Ectodermal cell (in vitro differentiated cells): ENCODE results near the gene DNAJC22.

ENCODE experiments used
- H3K27ac ChIP-seq: 2 replicates; pipeline ENCODE4 v1.7.0; 2013; ENCODE audit warnings: mild to moderate bottlenecking, low read depth, low read length; ENCODE audit not compliant: insufficient read depth, poor library complexity, severe bottlenecking
- H3K27me3 ChIP-seq: 2 replicates; pipeline ENCODE4 v1.7.0; 2013; ENCODE audit warnings: mild to moderate bottlenecking, low read length; ENCODE audit not compliant: insufficient read depth, control insufficient read depth, poor library complexity, severe bottlenecking
- H3K36me3 ChIP-seq: one replicate; pipeline ENCODE4 v1.7.0; 2013; ENCODE audit warnings: low read length; ENCODE audit not compliant: control insufficient read depth, insufficient read depth
- H3K4me1 ChIP-seq: one replicate; pipeline ENCODE4 v1.7.0; 2013; ENCODE audit warnings: low read length; ENCODE audit not compliant: control insufficient read depth, insufficient read depth
- H3K4me3 ChIP-seq: 2 replicates; pipeline ENCODE4 v1.7.0; 2013; ENCODE audit warnings: low read depth, low read length, control low read depth; ENCODE audit not compliant: insufficient read depth
- H3K9me3 ChIP-seq: 2 replicates; pipeline ENCODE4 v1.7.0; 2013; ENCODE audit warnings: mild to moderate bottlenecking, low read length, moderate library complexity; ENCODE audit not compliant: control insufficient read depth
- WGBS, 2 experiments: methylation state at CpG; one replicate each; pipeline ENCODE4 v1.1.7; 2013; ENCODE audit warnings: missing lambda C conversion rate in 2 of 2; 5-methylcytosine and 5-hydroxymethylcytosine counted together

Gene DNAJC22

DNA sequence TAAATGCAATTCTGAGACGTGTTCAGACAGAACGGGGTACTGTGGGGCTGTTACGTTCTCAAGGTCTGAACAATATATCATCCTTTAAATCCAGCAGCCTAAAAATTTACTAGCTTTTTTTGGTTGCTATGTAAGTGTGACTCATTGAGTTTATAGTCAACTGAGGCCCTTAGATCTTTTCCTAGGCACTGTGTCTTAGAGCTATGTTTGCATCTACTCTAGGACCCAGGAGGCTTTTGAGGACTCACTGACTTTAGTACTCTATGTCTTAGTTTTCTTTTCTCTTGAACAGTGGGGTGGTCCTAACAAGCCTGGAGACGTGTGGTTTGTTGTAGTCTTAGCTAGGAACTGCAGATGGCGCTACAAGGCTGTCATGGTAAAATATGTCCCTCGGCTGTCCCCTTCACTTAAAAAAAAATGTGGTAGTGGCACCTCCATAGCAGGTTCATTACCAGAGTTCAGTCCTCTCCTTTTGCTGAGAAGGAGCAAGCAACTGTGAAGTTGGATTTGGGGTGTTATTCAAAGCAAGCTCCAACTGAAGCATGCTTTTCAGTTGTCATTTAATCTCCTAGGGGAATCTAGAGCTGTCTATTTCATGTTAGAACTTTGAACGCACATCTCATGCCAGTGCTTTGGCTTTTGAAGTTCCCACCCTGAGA, 11.9 kb downstream of the DNAJC22 start:
- H3K4me3 ChIP-seq, result no peak overlapping the region
- H3K9me3 ChIP-seq, result no peaks in the 10 kb centered on the region
- H3K4me1 ChIP-seq, result no peaks in the 10 kb centered on the region
- 40 to 43% methylated on average over 7 of the region's 7 CpGs for WGBS, 2 experiments
- no peak overlapping the region for H3K27ac ChIP-seq
- H3K27me3 ChIP-seq, result peaks cover 9% of the 10 kb centered on the region
- no peaks in the 10 kb centered on the region for H3K36me3 ChIP-seq

DNA sequence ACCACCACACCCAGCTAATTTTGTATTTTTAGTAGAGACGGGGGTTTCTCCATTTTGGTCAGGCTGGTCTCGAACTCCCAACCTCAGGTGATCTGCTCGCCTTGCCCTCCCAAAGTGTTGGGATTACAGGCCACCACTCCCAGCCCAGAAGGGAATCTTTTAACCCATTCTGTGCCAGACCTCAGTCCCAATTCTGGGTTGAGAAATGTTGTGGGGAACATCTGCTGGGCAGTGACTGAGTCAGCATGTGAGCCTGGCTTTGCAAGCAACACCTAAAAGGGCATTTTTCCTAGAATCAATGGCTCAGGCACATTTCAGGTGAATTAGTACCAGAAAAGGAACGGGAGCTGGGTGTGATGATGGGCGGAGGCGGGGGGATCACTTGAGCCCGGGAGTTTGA, 13.0 kb downstream of the DNAJC22 start:
- no peak overlapping the region for H3K4me3 ChIP-seq
- whole genome bisulfite sequencing, 2 experiments, result 77 to 78% methylated on average over 7 of the region's 7 CpGs
- no peaks in the 10 kb centered on the region for H3K36me3 ChIP-seq
- H3K27ac ChIP-seq, result no peak overlapping the region
- H3K27me3 ChIP-seq, result peaks cover 2% of the 10 kb centered on the region
- H3K4me1 ChIP-seq, result no peaks in the 10 kb centered on the region
- no peaks in the 10 kb centered on the region for H3K9me3 ChIP-seq

DNA sequence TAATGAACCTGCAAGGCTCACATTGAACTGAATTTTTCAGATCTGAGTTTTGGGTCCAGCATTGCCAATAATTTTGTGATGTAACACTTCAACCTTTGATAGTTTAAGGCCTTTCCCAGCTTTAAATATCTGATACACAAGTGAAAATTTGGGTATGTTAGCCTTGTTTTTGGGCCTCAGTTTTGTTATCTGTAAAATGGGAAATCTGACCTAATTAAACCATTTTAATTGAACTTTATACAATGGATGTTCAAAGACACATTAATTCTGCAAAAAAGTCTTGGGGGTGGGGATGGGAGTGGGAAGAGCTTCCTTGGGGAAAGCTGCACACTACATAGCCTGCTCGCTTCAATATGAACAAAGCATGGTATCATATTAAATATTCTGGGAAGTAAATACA, 15.4 kb downstream of the DNAJC22 start:
- no peak overlapping the region for H3K4me3 ChIP-seq
- H3K27ac ChIP-seq, result no peak overlapping the region
- H3K9me3 ChIP-seq, result no peaks in the 10 kb centered on the region
- WGBS, 2 experiments, result 100% methylated on average over 1 of the region's 1 CpG
- no peaks in the 10 kb centered on the region for H3K4me1 ChIP-seq
- H3K27me3 ChIP-seq, result no peaks in the 10 kb centered on the region
- no peaks in the 10 kb centered on the region for H3K36me3 ChIP-seq

DNA sequence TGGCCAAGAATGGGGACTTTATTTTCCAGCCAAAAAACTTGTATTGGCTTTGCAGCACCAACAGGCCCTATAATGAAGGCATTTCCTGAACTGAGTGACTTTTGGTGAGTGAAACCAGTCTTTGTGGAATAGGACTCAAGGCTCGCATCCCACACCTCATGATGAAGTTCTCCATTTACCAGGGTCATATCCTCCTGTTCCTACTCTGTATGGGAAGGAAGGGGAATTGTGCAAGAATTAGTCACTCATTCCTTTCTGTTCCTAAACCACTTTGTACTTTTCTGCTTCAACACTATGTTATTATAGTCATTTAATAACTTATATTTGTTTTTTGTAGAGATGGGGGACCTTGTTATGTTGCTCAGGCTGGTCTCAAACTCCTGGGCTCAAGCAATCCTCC, 18.3 kb downstream of the DNAJC22 start:
- H3K36me3 ChIP-seq, result no peaks in the 10 kb centered on the region
- no peaks in the 10 kb centered on the region for H3K9me3 ChIP-seq
- 100% methylated on average over 1 of the region's 1 CpG; no CpG with 5 or more reads in 1 of the 2 experiments for whole genome bisulfite sequencing, 2 experiments
- H3K27ac ChIP-seq, result no peak overlapping the region
- H3K4me1 ChIP-seq, result no peaks in the 10 kb centered on the region
- H3K4me3 ChIP-seq, result no peak overlapping the region
- no peaks in the 10 kb centered on the region for H3K27me3 ChIP-seq

DNA sequence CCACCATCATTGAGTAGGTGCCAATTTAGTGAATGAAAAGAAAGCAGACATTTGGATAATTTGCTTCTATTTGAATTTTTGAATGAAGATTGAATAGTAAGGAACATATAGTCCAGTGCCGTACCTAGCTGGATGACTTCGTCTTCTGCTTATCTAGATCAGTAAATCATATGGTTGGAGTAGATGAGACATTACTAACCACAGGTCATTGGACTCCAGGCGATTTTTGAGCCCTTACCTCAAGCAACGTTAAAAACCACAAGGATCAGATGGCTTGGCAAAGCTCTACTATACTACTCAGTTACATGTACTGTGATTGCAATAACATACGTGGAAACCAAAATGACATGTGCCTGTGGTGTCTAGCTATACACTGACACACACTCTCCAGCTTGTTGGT, 18.9 kb downstream of the DNAJC22 start:
- H3K27ac ChIP-seq, result no peak overlapping the region
- H3K9me3 ChIP-seq, result no peaks in the 10 kb centered on the region
- H3K4me1 ChIP-seq, result no peaks in the 10 kb centered on the region
- no peaks in the 10 kb centered on the region for H3K27me3 ChIP-seq
- no peaks in the 10 kb centered on the region for H3K36me3 ChIP-seq
- no peak overlapping the region for H3K4me3 ChIP-seq
- 90 to 94% methylated on average over 5 of the region's 5 CpGs for WGBS, 2 experiments

DNA sequence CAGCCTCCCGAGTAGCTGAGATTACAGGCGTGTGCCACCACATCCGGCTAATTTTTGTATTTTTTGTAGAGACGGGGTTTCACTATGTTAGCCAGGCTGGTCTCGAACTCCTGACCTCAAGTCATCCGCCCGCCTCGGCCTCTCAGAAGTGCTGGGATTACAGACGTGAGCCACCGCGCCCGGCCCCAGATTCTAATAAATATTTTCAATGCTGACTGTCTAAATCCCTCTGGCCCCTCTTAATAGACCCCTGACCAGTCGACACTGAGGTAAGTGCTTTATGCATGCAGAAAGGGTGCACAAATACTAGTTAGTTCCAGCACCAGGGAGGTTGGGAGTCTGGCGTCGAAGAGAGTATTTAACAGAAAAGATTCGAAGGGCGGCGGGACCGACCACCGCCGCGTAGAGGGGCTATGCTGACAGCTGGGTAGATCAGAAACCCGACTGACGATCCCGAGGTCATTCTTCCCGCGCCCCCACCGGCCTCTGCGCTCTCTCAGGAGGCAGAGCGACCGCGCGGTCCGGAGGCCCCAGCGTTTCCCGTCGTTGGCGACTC, 19.5 kb downstream of the DNAJC22 start:
- Histone ChIP-seq H3K27me3 (no peaks in the 10 kb centered on the region), H3K4me3 (peak overlapping the region; percentile 62), H3K36me3 (no peaks in the 10 kb centered on the region), H3K9me3 (no peaks in the 10 kb centered on the region), H3K27ac (peak overlapping the region; percentile 97), H3K4me1 (no peaks in the 10 kb centered on the region)
- 19 to 20% methylated on average over 38 of the region's 38 CpGs for WGBS, 2 experiments

DNA sequence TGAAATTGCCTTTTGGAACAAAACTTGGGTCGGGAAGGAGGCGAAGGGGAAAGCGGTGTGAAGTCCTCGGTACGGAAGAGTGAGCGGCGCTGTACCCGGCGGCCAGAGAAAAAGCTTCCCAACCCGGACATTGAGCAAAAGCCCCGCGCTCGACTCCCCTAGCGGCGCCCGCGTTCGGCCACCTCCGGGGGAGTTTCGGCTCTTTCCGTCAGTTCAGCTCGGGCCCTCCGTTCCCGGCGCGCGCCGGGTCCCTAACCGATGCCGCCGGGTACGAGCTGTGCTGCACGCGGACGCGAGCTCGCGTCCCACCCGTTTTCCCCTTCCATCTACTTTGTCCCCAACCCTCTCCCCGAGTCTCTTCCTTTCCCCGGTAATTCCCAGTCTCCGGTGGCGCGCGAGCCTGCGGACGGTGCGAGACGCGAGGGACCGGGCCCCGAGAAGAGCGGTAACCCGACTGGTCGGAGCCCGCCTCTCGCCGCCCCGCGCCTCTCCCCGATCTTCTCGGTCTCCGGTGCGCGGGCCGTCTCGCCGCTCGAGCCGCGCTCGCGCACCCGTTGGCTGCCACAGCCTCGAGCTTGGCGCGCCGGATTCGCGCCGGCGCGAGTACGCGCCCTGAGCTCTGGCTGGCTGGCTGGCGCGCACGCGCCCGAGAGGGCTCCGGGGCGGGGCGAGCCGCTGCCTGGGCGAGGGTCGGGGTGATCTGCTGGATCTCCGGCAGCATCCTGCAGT, 20.1 kb downstream of the DNAJC22 start:
- 0% methylated on average over 97 of the region's 97 CpGs for WGBS, 2 experiments

DNA sequence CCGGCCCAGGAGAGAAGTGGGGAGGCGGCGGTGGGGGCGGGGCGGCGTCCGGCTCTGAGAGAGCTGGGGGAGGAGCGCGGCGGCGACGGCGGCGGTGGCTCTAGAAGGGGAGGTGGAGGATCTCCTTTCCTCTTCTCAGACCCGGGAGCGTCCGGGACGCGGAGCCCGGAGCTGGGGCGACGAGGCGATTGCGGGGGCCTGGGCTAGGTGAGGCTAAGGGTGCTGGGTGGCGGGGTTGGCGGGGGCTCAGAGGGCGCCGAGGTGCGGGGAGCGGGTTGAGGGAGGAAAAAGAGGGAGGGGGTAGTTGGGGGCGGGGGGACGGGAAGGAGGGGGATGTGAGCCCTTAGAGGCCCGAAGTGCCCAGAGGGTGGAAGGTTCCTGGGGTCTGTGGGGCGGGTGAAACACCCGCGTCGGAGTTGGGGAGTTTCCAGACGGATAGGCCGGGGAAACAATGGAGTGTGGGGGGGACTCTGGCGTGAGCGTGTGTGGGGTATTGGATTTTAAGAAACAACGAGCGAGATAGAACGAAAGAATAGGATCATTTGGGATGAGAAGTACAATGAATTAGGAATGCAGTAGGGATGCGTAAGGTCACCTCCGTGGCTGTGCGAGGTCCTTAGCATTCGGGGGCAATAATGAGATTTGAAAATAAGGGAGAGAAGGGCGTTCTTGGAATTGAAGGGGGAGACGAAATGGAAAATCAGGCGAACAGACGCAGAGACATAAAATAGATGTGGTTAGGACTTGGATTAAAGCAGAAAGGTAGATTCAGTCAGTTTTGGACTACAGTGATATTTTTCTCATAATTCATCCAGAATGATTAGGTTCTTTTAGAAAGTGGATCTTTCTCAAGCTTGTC, 20.9 kb downstream of the DNAJC22 start, which contains the start of gene SPATS2:
Gene SPATS2, plus strand, starts transcription at position 82 of the 859 bp plus-strand sequence. CDS start 93,551 bp downstream, outside the sequence.
- no peaks in the 10 kb centered on the region for H3K36me3 ChIP-seq
- H3K4me1 ChIP-seq, result no peaks in the 10 kb centered on the region
- WGBS, 2 experiments, result 1% methylated on average over 45 to 52 of the region's 52 CpGs
- peak within 1 kb of the TSS; percentile 97 for H3K27ac ChIP-seq
- H3K9me3 ChIP-seq, result no peaks in the 10 kb centered on the region
- peak within 1 kb of the TSS; percentile 62 for H3K4me3 ChIP-seq
- no peaks in the 10 kb centered on the region for H3K27me3 ChIP-seq

More for the DNA sequence above, 20.1 kb downstream of the DNAJC22 start:
- Histone ChIP-seq H3K36me3 (no peaks in the 10 kb centered on the region), H3K9me3 (no peaks in the 10 kb centered on the region), H3K4me1 (no peaks in the 10 kb centered on the region), H3K27me3 (no peaks in the 10 kb centered on the region), H3K4me3 (peak overlapping the region; percentile 62), H3K27ac (peak overlapping the region; percentile 97)

DNA sequence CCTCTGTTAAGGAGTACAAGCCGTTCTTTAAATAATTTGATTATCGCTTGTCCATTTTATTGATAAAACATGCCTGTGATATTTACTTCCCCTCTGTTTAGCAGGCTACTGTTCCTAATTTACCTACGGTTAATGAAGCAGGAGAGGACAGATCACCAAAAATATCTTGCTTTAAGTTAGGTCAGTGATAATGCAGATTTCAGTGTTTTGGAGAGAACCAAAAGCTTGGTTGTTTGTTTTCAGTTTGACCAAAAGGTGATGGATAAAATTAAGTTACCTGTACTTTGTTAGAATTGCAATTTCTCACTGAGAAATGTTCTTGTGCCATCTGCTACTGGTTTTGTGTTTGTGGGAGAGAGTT, 21.5 kb downstream of the DNAJC22 start:
- no peaks in the 10 kb centered on the region for H3K36me3 ChIP-seq
- no peaks in the 10 kb centered on the region for H3K27me3 ChIP-seq
- H3K27ac ChIP-seq, result no peak overlapping the region

More for the DNA sequence above, 21.5 kb downstream of the DNAJC22 start:
- Histone ChIP-seq H3K4me3 (peak overlapping the region; percentile 62), H3K9me3 (no peaks in the 10 kb centered on the region), H3K4me1 (no peaks in the 10 kb centered on the region)
- 38 to 43% methylated on average over 3 of the region's 3 CpGs for WGBS, 2 experiments
